Stomach smooth muscle (tissue), 2 donors: ENCODE data around the gene PKP4.

Experiments
- H3K27ac ChIP-seq: one replicate; pipeline ENCODE4 v1.7.0; 2013; ENCODE audit warnings: mild to moderate bottlenecking, low read length, inconsistent platforms
- H3K27me3 ChIP-seq, 2 donors: one replicate each; pipeline ENCODE4 v1.7.0; 2013; ENCODE audit warnings: low read length in 2 of 2; ENCODE audit not compliant: insufficient read depth in 2 of 2, control insufficient read depth in 1 of 2
- H3K36me3 ChIP-seq, 2 donors: one replicate each; pipeline ENCODE4 v1.7.0; 2013; ENCODE audit warnings: low read length in 2 of 2; ENCODE audit not compliant: control insufficient read depth in 2 of 2, insufficient read depth in 2 of 2
- H3K4me1 ChIP-seq: one replicate; pipeline ENCODE4 v1.7.0; 2013; ENCODE audit warnings: low read length; ENCODE audit not compliant: control insufficient read depth, insufficient read depth
- H3K4me3 ChIP-seq, 2 donors: one replicate each; pipeline ENCODE4 v1.7.0; 2013; ENCODE audit warnings: low read length in 2 of 2
- H3K9ac ChIP-seq, 2 donors: one replicate each; pipeline ENCODE4 v1.7.0; 2013; ENCODE audit warnings: low read length in 2 of 2, mild to moderate bottlenecking in 1 of 2
- H3K9me3 ChIP-seq, 2 donors: one replicate each; pipeline ENCODE4 v1.7.0; 2013; ENCODE audit warnings: low read length in 2 of 2; ENCODE audit not compliant: control insufficient read depth in 2 of 2
- donor health status: healthy.
- donor health status: Pancreatic carcinoma.

The PKP4 gene

DNA sequence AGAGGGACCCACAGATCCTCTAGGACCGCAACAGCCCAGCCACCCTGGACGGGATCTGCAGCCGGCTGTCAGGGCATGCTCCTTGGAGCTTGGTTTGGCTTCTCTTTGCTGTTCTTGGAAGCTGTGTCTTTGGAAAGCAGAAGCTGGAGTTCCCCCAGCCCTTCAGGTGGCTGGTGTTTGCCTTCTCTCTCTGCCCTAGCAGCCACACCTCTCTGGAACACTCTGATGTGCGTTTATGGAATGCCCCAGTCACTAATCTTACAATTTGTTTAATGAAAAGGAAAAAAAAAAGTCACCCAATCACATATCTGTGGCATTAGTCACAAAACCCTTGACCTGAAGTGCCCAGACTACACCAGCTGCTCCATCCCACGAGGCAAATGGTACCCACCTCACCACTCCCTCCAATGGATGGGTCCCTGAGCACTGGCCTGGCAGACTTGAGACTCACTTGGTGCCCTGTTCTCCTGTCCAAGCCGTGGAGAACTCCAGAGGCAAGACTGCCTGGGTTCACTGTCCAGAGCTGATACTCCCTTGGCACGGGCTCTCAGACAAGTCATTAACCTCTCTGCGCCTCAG, 268.1 kb downstream of the PKP4 start:
- Histone ChIP-seq H3K4me3 (no peak overlapping the region), H3K4me1 (no peaks in the 10 kb centered on the region), H3K27ac (no peak overlapping the region), H3K27me3 (peaks cover 0 to 2% of the 10 kb centered on the region in 2 donors), H3K9ac (no peak overlapping the region), H3K9me3 (no peaks in the 10 kb centered on the region), H3K36me3 (no peaks in the 10 kb centered on the region)

DNA sequence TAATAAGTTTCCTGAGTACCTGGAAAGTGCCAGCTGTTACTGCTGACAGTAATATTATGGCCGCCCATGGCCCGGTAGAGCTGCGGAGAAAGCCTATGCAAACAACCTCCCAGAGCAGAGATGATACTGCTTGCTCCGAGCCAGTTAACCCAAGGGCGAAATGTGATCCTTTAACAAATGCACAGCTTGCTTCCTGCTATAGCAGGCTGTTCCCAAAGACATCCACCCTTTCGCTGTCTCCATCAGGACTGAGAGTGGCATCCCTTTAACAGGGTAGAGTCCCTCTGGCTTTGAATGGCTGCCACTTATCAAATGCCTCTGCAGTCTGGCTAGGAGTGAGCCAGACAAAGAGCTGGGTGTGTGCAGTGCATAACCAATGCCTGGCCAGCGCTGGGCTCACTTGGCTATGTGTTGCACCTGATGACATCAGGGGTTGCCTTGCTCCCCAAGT, 268.7 kb downstream of the PKP4 start:
- Histone ChIP-seq H3K4me1 (no peaks in the 10 kb centered on the region), H3K27me3 (peaks cover 0 to 2% of the 10 kb centered on the region in 2 donors), H3K27ac (no peak overlapping the region), H3K36me3 (no peaks in the 10 kb centered on the region), H3K4me3 (no peak overlapping the region), H3K9ac (no peak overlapping the region), H3K9me3 (no peaks in the 10 kb centered on the region)

DNA sequence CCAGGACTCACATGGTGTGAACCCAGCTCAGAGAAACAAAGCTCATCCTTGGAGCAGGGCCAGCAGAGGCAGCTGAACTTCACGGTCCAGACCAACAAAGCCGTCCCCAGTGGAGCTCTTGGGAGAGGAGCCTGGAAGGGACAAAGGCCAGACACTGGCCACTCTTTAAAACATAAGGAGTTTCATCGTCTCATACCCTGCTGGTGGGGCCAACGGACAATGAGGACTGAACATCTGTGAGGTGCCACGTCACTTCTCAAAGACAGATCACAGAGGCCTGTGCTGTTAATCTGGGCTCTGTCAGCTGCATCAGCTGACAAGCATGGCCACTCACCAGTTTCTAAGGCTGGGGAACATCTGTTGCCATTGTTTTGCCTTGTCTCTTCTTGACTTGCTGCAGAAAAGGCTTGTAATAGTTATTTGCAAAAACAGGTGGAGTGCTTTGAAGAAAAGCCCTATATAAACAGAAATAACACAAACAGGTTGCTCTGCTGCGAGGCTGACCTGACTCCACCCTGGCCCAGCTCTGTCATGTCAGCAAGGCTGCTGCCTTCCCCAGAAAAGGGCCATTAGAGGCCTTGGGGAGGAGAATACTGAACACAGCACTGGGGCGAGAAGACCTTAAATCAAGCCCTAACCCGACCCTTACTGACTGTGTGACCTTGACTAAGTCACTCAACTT, 270.3 kb downstream of the PKP4 start:
- Histone ChIP-seq H3K27ac (no peak overlapping the region), H3K36me3 (no peaks in the 10 kb centered on the region), H3K9me3 (no peaks in the 10 kb centered on the region), H3K27me3 (peaks cover 0 to 2% of the 10 kb centered on the region in 2 donors), H3K4me1 (no peaks in the 10 kb centered on the region), H3K4me3 (no peak overlapping the region), H3K9ac (no peak overlapping the region)

DNA sequence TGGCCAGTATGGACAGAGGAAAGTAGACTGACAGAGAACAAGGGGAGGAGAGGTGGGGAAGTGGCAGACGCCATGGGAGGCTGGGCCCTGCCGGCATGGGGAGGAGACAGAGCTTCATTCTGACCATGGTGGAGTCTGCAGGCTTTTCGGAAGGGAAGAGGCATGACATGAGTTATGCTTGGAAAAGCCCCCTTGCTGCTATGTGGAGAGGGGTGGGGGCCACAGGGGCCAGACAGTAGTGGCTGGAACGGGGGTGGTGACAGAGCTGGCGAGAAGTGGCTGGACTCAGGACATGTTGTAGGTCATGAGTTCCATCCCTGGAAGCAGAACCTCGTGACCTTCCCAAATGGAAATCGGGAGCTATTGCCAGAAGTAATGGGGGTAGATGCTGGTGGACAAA, 271.7 kb downstream of the PKP4 start:
- H3K4me1 ChIP-seq, result no peaks in the 10 kb centered on the region
- H3K4me3 ChIP-seq, result no peak overlapping the region
- no peak overlapping the region for H3K27ac ChIP-seq
- no peak overlapping the region for H3K9ac ChIP-seq
- H3K36me3 ChIP-seq, result no peaks in the 10 kb centered on the region
- H3K27me3 ChIP-seq, result peaks cover 0 to 2% of the 10 kb centered on the region in 2 donors
- no peaks in the 10 kb centered on the region for H3K9me3 ChIP-seq

- no peaks in the 10 kb centered on the region for H3K36me3 ChIP-seq
- no peak overlapping the region for H3K27ac ChIP-seq
- H3K27me3 ChIP-seq, result peaks cover 0 to 2% of the 10 kb centered on the region in 2 donors
- H3K4me1 ChIP-seq, result no peaks in the 10 kb centered on the region
- no peak overlapping the region for H3K9ac ChIP-seq
- no peaks in the 10 kb centered on the region for H3K9me3 ChIP-seq
- H3K4me3 ChIP-seq, result no peak overlapping the region
Observed at GRCh38 chr2:158729451-158729850, 272.7 kb downstream of the PKP4 start.

- H3K27ac ChIP-seq, result no peak overlapping the region
- no peak overlapping the region for H3K9ac ChIP-seq
- no peaks in the 10 kb centered on the region for H3K4me1 ChIP-seq
- peaks cover 0 to 2% of the 10 kb centered on the region in 2 donors for H3K27me3 ChIP-seq
- H3K4me3 ChIP-seq, result no peak overlapping the region
- H3K36me3 ChIP-seq, result no peaks in the 10 kb centered on the region
- no peaks in the 10 kb centered on the region for H3K9me3 ChIP-seq
Observed at GRCh38 chr2:158729873-158730620, 273.3 kb downstream of the PKP4 start.

DNA sequence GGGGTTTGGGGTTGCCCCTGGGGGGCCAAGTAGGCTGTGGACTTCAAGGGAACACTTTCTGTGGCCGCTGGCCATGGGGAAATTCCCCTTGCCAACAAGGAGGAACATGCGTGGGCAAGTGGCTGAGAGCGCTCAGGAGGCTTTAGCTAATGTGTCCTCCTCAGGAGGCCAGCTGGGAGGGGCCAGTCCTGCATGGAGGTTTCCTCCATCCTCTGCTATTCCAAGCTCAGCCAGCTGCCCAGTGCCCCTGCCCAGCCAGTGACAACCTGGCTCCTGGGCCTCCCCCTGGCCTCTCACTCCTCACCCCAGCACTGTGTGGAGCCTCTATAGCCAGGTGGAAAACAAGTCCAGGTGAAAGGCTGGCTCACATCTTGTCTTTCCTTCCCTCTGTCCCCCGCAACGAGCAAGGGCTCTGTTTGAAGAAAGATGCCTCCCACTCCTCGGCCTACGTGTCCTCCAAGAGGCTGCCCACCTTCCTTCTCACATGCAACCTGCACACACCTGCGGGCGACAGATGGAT, 273.9 kb downstream of the PKP4 start:
- Histone ChIP-seq H3K9me3 (no peaks in the 10 kb centered on the region), H3K27ac (no peak overlapping the region), H3K4me3 (no peak overlapping the region), H3K4me1 (no peaks in the 10 kb centered on the region), H3K9ac (no peak overlapping the region), H3K27me3 (peaks cover 0 to 2% of the 10 kb centered on the region in 2 donors), H3K36me3 (no peaks in the 10 kb centered on the region)

DNA sequence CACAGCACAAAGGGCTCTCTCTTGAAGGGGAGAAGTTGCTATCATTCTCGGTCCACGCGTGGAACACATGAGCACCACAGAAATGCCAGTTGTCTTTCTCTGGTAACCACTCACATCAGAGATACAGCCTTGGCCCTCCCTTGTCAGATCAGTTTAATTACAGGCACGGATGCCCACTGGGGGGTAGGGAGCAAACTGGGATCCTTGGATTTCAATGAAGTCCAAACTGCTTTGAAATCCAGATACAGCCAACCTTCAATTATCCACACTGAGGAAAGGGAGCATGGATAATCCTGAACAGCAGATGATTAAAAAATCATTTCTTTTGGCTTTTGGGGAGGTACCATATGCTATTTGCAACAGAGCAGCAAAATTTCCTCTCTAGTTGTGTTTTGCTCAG, 274.6 kb downstream of the PKP4 start:
- Histone ChIP-seq H3K9me3 (no peaks in the 10 kb centered on the region), H3K9ac (no peak overlapping the region), H3K4me1 (no peaks in the 10 kb centered on the region), H3K27ac (no peak overlapping the region), H3K4me3 (no peak overlapping the region), H3K27me3 (peaks cover 0 to 2% of the 10 kb centered on the region in 2 donors), H3K36me3 (no peaks in the 10 kb centered on the region)
